ENCODE data around the gene PPEF1.
"Not testable (repeated sequence)": the region's sequence is repeated elsewhere in the genome, so short reads cannot be mapped to it uniquely, and the experiment has no call there.

PPEF1 gene

GRCh38 chrX:18701621-18702361 lies 5.7 kb upstream of the PPEF1 start:
- no peak for DNase-seq (ENCODE audit: low read depth)

- no peak for DNase-seq (ENCODE audit: low read depth)
Observed at GRCh38 chrX:18702362-18703195, 4.9 kb upstream of the PPEF1 start.

GRCh38 chrX:18709833-18710232 lies 2.4 kb downstream of the PPEF1 start:
- DNase-seq (ENCODE audit: low read depth): no peak

- DNase-seq (ENCODE audit: low read depth): no peak
Observed at GRCh38 chrX:18714910-18715309, 7.5 kb downstream of the PPEF1 start.

- no peak for DNase-seq (ENCODE audit: low read depth)
Observed at GRCh38 chrX:18719852-18720251, 12.4 kb downstream of the PPEF1 start.

GRCh38 chrX:18721683-18722499 lies 14.4 kb downstream of the PPEF1 start:
- DNase-seq (ENCODE audit: low read depth): no peak

DNA sequence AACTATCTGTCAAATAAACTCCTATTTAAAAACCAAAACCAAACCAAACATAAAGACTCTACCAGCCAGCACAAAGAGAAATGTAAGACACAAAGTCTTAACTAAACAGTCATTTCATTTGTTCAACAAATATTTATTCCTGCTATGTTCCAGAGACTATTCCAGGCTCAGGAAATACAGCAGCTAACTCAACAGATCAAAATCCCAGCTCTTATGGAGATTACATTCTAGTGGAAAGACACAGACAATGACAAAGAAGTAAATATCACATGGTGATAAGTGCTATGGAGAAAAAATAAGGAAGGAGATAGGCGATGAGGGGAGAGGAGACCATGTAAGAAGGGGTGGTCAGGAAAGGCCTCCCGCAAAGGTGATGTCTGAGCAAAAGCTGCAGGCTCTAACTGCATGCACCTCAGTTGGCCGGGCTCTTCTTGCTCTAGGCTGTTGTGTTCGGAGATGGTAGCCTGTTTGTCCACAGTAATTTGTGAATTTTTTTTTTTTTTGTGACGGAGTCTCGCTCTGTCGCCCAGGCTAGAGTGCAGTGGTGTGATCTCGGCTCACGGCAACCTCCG lies 15.1 kb downstream of the PPEF1 start:
- no peak for DNase-seq (ENCODE audit: low read depth)

DNA sequence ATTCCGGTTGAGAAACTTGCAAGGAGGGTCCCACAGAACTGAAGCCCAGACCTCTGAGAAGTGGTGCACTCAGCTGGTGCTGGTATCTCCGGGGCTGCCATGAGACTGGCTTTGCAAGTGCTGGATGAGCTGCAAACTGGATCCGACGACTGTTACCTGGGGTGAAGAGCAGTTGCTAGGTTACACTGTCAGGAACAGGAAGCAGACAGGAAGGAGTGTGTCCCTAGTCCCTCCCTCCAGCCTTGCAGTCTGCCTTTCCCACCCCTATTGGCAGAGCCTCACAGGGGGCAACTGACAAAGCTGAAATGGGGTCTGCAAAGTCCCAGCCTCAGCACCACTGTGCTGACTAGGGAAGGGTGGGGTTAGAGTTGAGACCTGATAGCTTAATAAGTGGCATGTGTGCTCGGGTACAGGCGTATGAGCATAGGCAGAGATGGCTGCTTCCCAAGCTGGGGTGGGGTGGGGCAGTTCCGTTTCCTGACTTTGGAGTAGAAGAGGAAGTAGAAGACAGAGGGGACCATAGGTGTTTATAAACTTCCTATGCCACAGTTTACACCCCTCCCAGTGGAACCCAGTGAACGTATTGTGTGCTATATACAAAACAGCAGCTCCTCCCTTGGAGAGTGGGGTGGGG lies 18.0 kb downstream of the PPEF1 start:
- DNase-seq (ENCODE audit: low read depth): no peak

DNA sequence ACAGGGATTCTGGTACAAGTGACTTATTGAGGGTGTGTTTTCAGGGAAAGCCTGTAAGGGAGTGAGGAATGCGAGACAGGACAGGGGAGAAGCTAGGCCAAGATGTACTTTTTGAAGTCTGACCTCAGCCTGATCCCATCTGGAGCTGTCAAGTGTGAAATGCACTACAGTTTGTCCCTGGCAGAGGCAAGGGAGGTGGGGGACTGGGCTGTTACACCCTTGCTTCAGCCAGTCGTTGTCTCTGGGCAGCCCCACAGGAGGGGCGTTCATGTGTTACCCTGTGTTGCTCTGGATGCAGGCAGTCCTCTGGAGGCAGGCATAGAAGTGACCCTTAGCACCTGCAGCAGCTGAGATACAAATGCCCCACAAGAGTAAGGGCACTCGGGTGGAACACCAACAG lies 25.8 kb downstream of the PPEF1 start:
- no peak for DNase-seq (ENCODE audit: low read depth)

- DNase-seq (ENCODE audit: low read depth): not testable (repeated sequence)
Observed at GRCh38 chrX:18739609-18740008, 32.2 kb downstream of the PPEF1 start.

- no peak for DNase-seq (ENCODE audit: low read depth)
Observed at GRCh38 chrX:18748499-18748898, 41.1 kb downstream of the PPEF1 start.

DNA sequence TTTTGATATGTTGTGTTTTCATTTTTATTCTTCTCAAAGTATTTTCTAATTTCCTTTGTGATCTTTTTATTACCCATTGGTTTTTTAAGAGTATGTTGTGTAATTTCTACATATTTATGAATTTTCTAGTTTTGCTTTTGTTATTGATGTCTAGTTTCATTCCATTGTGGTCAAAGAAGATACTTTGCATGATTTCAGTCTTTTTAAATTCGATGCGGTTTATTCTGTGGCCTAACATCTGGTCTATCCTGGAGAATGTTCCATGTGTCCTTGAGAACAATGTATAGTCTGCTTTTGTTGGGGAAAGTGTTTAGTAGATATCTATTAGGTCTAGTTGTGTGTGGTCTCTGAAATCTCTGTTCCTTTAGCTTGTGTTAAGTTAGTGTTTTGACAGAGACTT lies 46.2 kb downstream of the PPEF1 start:
- DNase-seq (ENCODE audit: low read depth): no peak

DNA sequence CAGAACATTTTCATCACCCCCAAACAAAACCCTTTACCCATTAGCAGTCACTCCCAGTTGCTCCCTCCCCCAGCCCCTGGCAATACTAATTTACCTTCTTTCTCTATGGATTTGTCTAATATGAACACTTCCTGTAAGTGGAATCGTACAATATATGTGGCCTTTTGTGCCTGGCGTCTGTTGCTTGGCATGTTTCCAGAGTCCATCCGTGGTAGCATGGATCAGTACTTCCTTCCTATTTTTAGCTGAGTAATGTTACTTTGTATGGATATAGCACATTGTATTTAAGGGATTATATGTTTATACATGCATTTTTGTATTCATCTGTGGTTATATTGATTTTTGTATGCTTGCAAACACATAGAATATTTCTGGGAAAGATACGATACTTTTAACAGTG lies 48.2 kb downstream of the PPEF1 start:
- DNase-seq (ENCODE audit: low read depth): no peak

GRCh38 chrX:18757956-18758932 lies 50.8 kb downstream of the PPEF1 start:
- DNase-seq (ENCODE audit: low read depth): no peak

GRCh38 chrX:18761750-18762149 lies 54.3 kb downstream of the PPEF1 start:
- no peak for DNase-seq (ENCODE audit: low read depth)

- not testable (repeated sequence) for DNase-seq (ENCODE audit: low read depth)
Observed at GRCh38 chrX:18763106-18763505, 55.7 kb downstream of the PPEF1 start.

DNA sequence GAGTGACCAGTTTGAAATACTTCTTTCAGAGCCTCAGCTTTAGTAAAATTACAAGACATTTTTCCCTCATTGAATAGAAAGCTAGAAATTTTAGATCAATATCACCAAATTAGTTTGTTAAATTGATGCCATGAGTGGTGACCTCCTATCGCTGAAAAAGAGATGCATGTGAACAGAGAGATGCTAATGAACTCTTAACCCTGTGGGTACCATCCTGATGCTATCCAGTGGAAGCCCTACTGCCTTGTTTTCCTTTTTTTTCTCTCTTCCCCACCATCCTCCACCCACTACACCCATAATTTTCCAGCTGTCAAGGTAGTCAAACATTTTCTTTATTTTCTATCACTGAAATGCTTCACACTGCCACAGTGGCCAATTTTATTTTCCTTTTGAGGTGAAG lies 61.9 kb downstream of the PPEF1 start:
- no peak for DNase-seq (ENCODE audit: low read depth)

- no peak for DNase-seq (ENCODE audit: low read depth)
Observed at GRCh38 chrX:18769812-18770573, 62.5 kb downstream of the PPEF1 start.

- no peak for DNase-seq (ENCODE audit: low read depth)
Observed at GRCh38 chrX:18789916-18790315, 82.5 kb downstream of the PPEF1 start.

- no peak for DNase-seq (ENCODE audit: low read depth)
Observed at GRCh38 chrX:18792828-18793227, 85.4 kb downstream of the PPEF1 start.

Data from HS-27A (cell line).